Left lung (tissue), 10 donors: ENCODE results near the gene ZNF816. TPM values are rescaled to one million over a fixed set of nuclear protein-coding genes. Genes with fewer than 3 reads are reported as not detected.

Source experiments
- ATAC-seq: fragments of 200-7000 bp; cut with Tn5 transposase; one replicate; pipeline ENCODE4 v1.9.1; 2020; ENCODE audit warnings: moderate library complexity
- DNase-seq, 4 donors: peaks; one replicate each; pipeline ENCODE4 v3.0.0-alpha.2; 2013 to 2020
- H3K27ac ChIP-seq, 2 donors: fragments of 200-600 bp; sonication (generic) in 1 of 2; one replicate each; pipeline versions ENCODE4 v1.5.0 to v1.8.0; 2020 to 2021
- H3K27me3 ChIP-seq, 2 donors: fragments of 200-600 bp; sonication (generic) in 1 of 2; one replicate each; pipeline versions ENCODE4 v1.5.0 to v1.8.0; 2020 to 2021
- H3K36me3 ChIP-seq, 2 donors: fragments of 200-600 bp; sonication (generic) in 1 of 2; one replicate each; pipeline versions ENCODE4 v1.5.0 to v1.8.0; 2020 to 2021
- H3K4me1 ChIP-seq, 2 donors: fragments of 200-600 bp; one replicate each; pipeline ENCODE4 v1.8.0; 2021
- H3K4me3 ChIP-seq, 2 donors: fragments of 200-600 bp; sonication (generic) in 1 of 2; one replicate each; pipeline versions ENCODE4 v1.5.0 to v1.8.0; 2020 to 2021; ENCODE audit warnings: mild to moderate bottlenecking in 1 of 2
- H3K9me3 ChIP-seq, 2 donors: fragments of 200-600 bp; sonication (generic) in 1 of 2; one replicate each; pipeline versions ENCODE4 v1.5.0 to v1.8.0; 2020 to 2021
- CTCF ChIP-seq, 2 donors: fragments of 200-600 bp; sonication (generic) in 1 of 2; IDR thresholded peaks; one replicate each; pipeline versions ENCODE4 v1.5.0 to v1.8.0; 2021; ENCODE audit warnings: antibody characterized with exemption in 2 of 2
- intact Hi-C, 2 donors: fragments of 100-400 bp; cut with DNase I; formaldehyde crosslinking; loops; one replicate each; pipeline versions ENCODE4 v1.11.2 to v1.14.2; 2022
- polyA plus RNA-seq, 6 donors: library from polyadenylated mRNA; unstranded; fragments of 120-200 nt; gene quantifications; one replicate each; pipeline ENCODE4 v1.2.1, GENCODE V29; 2013; ENCODE audit not compliant: insufficient read length in 6 of 6
- total RNA-seq, 2 donors: library from RNA; stranded (reverse); fragmentation: NEBNext Ultra II Directional; extraction: Animal tissue kit (Norgen Biotek cat#: 25700); gene quantifications; one replicate each; pipeline ENCODE4 v1.2.1, GENCODE V29; 2021
- donor health status: DM: no; HTN: yes; CAD: no.
- donor health status: DM: no; HTN: no; CAD: no.

The ZNF816 gene
- total and polyA plus RNA-seq, 8 donors: 10.9 to 23.3 (median 17.8) TPM

DNA sequence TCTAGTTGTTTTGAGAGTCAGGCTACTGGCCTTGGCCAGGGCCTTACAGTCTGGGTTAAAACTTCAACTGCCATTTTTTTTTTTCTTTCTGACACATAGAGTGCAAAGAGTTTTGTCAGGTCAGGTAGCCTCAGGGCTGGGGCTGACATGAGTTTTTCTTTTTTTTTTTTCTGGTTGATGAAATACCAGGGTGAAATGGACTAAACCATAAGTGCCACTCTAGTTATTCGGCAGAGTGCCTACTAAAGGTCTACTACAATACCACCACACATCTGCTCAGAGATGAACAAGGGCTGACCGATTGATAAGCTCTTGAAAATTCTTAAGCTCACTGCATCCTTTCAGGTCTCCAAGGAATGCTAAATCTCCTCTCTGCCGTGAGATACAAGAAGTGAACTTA lies 60.8 kb downstream of the ZNF816 start:
- TF ChIP-seq CTCF (IDR thresholded peaks at IDR 0.05): no peak
- DNase-seq (no peak), ATAC-seq (no peak)
- no peak overlapping the region for H3K27ac ChIP-seq
- peaks cover 0 to 4% of the 10 kb centered on the region in 2 donors for H3K4me1 ChIP-seq
- H3K9me3 ChIP-seq: peaks cover 0 to 13% of the 10 kb centered on the region in 2 donors
- no peak overlapping the region for H3K4me3 ChIP-seq
- H3K27me3 ChIP-seq: no peaks in the 10 kb centered on the region
- intact Hi-C loops: no loop called here
- H3K36me3 ChIP-seq: peaks cover 0 to 12% of the 10 kb centered on the region in 2 donors

Other genes with a start within 250 kb of the ZNF816 start
- 10 to 100 TPM; 24.6 to 26.6 TPM for gene ZNF611, start 227.8 kb downstream of the ZNF816 start, total RNA-seq
- gene ZNF611, start 227.8 kb downstream of the ZNF816 start, polyA plus RNA-seq: 10 to 100 TPM; 14.1 to 18.5 (median 15.6) TPM
- 10 to 100 TPM in 1 of 2 donors, 1 to 10 TPM in 1; 8.3 to 12.5 TPM for gene ZNF600, start 176.1 kb downstream of the ZNF816 start, total RNA-seq
- 10 to 100 TPM in 2 of 6 donors, 1 to 10 TPM in 4; 6.3 to 14.2 (median 8.1) TPM for gene ZNF600, start 176.1 kb downstream of the ZNF816 start, polyA plus RNA-seq
- 10 to 100 TPM; 18.8 to 24.4 TPM for gene ZNF28, start 141.2 kb downstream of the ZNF816 start, total RNA-seq
- gene ZNF28, start 141.2 kb downstream of the ZNF816 start, polyA plus RNA-seq: 10 to 100 TPM; 14.1 to 18.7 (median 16.6) TPM
- gene ZNF468, start 105.3 kb downstream of the ZNF816 start, total RNA-seq: 10 to 100 TPM; 17.4 to 20.9 TPM
- 10 to 100 TPM; 32.5 to 40.0 (median 35.4) TPM for gene ZNF468, start 105.3 kb downstream of the ZNF816 start, polyA plus RNA-seq
- 10 to 100 TPM in 1 of 2 donors, 1 to 10 TPM in 1; 7.6 to 21.0 TPM for gene ZNF320, start 65.2 kb downstream of the ZNF816 start, total RNA-seq
- gene ZNF320, start 65.2 kb downstream of the ZNF816 start, polyA plus RNA-seq: 10 to 100 TPM; 29.9 to 39.9 (median 34.8) TPM
- gene ZNF888, start 39.5 kb downstream of the ZNF816 start, total RNA-seq: 1 to 10 TPM; 5.7 to 8.0 TPM
- gene ZNF888, start 39.5 kb downstream of the ZNF816 start, polyA plus RNA-seq: 10 to 100 TPM; 11.3 to 17.2 (median 13.6) TPM
- not detected for gene ERVV-1, start 51.0 kb upstream of the ZNF816 start, total RNA-seq
- gene ERVV-1, start 51.0 kb upstream of the ZNF816 start, polyA plus RNA-seq: under 1 TPM in 4 of 6 donors, not detected in 2; 0.06 to 0.11 (median 0.06) TPM
- gene ERVV-2, start 81.9 kb upstream of the ZNF816 start, total RNA-seq: not detected
- not detected for gene ERVV-2, start 81.9 kb upstream of the ZNF816 start, polyA plus RNA-seq
- gene ZNF160, start 140.5 kb upstream of the ZNF816 start, total RNA-seq: 10 to 100 TPM; 23.2 to 25.4 TPM
- 10 to 100 TPM; 43.1 to 78.0 (median 63.8) TPM for gene ZNF160, start 140.5 kb upstream of the ZNF816 start, polyA plus RNA-seq
- 1 to 10 TPM; 7.2 to 8.4 TPM for gene ZNF415, start 170.0 kb upstream of the ZNF816 start, total RNA-seq
- gene ZNF415, start 170.0 kb upstream of the ZNF816 start, polyA plus RNA-seq: 10 to 100 TPM; 18.0 to 24.8 (median 24.0) TPM
- 10 to 100 TPM; 11.9 to 13.5 TPM for gene ZNF347, start 196.2 kb upstream of the ZNF816 start, total RNA-seq
- gene ZNF347, start 196.2 kb upstream of the ZNF816 start, polyA plus RNA-seq: 10 to 100 TPM; 14.2 to 19.6 (median 16.0) TPM
- gene ZNF665, start 230.5 kb upstream of the ZNF816 start, total RNA-seq: 1 to 10 TPM; 3.6 to 3.7 TPM
- gene ZNF665, start 230.5 kb upstream of the ZNF816 start, polyA plus RNA-seq: 10 to 100 TPM in 4 of 6 donors, 1 to 10 TPM in 2; 8.4 to 15.4 (median 11.7) TPM